Body of pancreas (tissue), 4 donors: Measurements from ENCODE around the gene DCLK2.
A peak's percentile ranks its signal among the peaks of the same experiment; 100 is the strongest.

Experiments used
- CTCF ChIP-seq, 7 experiments: fragments of 450-650 bp in 4 of 7; fragments of 200-600 bp in 3 of 7; sonication (generic) in 3 of 7; IDR thresholded peaks; one replicate each; pipeline ENCODE4 v1.5.1; 2016 to 2019; ENCODE audit warnings: antibody characterized with exemption in 7 of 7
- POLR2A ChIP-seq, 3 donors: fragments of 450-650 bp; IDR thresholded peaks; one replicate each; pipeline ENCODE4 v1.6.1; 2016; ENCODE audit warnings: antibody characterized with exemption in 3 of 3, mild to moderate bottlenecking in 2 of 3

DNA sequence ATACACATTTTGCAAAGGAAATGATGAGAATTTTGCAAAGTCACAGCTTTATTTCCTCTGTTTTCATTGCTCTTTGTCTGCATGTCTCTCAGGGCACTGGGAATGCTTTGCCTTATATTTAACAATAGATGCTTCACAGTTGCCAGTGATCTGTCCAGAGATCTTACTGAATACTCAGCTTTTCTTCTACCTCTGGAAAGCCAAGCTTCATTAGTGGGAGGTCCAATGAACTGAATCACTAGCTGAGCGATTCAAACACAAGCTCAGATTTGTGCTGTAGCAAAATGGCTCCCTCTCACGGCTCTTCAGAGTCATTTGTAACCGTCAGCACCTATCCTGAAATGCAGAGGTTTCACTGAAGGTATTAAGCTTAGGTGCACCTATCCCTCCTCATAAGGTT lies 138.9 kb downstream of the DCLK2 start:
- TF ChIP-seq CTCF (IDR thresholded peaks at IDR 0.05) (peak in 3 of 7 experiments; percentile 18 to 41 (median 32)), POLR2A (IDR thresholded peaks at IDR 0.05) (no peak)
